ENCODE measurements around the gene PDE3A. TPM values are rescaled to one million over a fixed set of nuclear protein-coding genes. Genes with fewer than 3 reads are reported as not detected.

PDE3A gene
- total RNA-seq, 1 donor from 2014 or later, result 8.0 TPM

DNA sequence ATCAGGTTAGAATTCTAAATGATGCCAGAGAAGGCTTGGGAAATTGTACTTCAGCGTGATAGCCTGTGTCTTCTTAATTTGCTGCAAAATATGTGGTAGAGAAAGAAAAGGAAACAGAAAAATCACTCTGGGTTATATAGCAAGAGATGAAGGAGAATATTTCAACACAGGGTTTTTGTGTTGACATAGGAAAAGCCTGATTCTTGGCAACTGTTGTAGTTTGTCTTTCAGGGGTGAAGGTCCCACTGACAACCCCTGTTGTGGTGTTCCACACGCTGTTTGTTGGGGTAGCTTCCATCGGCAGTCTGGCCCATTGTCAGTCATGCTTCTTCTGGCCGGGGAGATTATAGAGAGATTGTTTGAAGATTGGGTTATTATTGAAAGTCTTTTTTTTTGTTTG lies 313.0 kb downstream of the PDE3A start:
- DNase-seq (ENCODE audit: low spot score), result no peak

DNA sequence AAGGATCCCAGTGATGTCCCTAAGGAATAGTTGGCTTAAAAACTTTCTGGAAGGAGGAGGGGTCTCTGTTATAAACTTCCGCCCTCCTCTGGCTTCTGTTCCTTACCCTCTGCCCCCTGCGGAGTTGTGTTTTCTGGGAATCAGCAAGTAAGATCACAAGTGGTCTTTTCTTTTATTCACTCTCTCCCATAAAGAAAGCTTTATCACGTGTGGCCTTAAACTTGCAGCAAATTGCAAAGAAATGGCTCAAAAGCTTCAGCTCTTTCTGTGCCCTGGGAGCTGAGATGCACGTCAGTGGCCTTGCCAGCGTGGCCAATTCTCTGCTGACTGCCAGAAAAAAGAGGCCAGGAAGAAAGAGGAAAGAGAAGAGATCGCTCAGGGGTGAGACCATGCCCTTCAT lies 326.9 kb downstream of the PDE3A start, which contains the start of gene SLCO1C1:
TSS of gene SLCO1C1 (plus strand) at position 101 of the 400 bp plus-strand sequence. CDS start 4,245 bp downstream, outside the sequence.
- no peak for DNase-seq (ENCODE audit: low spot score)

GRCh38 chr12:20696181-20696905 lies 328.0 kb downstream of the PDE3A start:
- DNase-seq (ENCODE audit: low spot score), result no peak

- DNase-seq (ENCODE audit: low spot score), result no peak
Measured at GRCh38 chr12:20701106-20701505, 332.8 kb downstream of the PDE3A start.

DNA sequence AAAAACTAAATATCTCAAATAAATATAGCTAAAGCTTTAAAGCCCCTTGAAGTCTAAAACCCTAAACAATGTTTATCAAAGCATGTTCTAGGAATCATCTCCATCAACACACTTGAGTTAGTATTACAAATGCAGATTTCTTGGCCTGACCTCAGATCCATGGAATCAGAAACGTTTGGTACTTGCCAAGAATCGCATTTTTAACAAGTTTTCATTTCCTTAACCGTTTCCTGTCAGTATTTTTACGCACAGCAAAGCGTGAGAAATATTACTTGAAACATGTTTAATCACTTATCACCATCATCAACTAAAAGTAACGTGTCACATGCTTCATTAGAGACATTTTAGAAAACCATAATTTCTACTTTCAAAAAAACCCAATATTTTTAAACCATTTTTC lies 336.5 kb downstream of the PDE3A start:
- DNase-seq (ENCODE audit: low spot score), result no peak

DNA sequence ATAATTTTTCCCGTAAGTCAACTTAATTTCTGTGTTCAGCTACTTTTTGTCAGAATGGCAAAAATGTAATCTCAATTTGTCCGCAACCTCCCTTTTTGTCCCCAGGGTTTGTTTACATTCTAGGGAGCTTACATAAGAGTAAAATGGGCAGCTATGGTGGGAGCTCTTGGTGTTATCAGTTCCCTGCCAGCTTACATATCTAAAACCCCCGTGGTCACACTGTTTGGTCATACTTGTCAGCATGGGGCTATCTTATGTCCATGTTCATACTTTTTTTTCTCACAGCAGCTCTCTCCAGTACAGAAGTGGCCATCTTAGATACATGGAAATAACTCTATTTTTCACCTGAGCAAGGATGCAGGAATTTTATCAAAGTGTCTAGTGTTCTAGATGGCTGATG lies 343.5 kb downstream of the PDE3A start:
- no peak for DNase-seq (ENCODE audit: low spot score)

GRCh38 chr12:20716037-20716436 lies 347.7 kb downstream of the PDE3A start:
- DNase-seq (ENCODE audit: low spot score), result no peak

- no peak for DNase-seq (ENCODE audit: low spot score)
Measured at GRCh38 chr12:20716985-20717384, 348.6 kb downstream of the PDE3A start.

DNA sequence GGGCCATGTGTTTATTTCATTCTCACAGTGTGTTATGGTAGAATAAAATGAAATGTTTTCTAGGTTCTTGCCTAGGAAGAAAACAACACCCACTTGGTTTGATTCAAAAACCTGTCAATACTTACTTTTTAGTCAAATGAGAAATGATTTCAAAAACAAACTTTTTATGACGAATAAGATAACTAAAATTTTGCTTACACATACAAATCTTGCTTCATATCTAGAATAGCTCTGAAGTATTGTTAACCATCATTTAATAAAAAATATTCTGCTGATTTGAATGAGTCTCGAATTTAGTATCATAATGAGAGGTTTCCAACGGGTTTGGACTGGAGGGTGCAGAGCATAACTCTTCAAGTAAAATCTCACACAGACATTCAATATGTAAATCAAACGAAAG lies 350.0 kb downstream of the PDE3A start:
- no peak for DNase-seq (ENCODE audit: low spot score)

GRCh38 chr12:20722142-20722541 lies 353.8 kb downstream of the PDE3A start:
- DNase-seq (ENCODE audit: low spot score), result no peak

DNA sequence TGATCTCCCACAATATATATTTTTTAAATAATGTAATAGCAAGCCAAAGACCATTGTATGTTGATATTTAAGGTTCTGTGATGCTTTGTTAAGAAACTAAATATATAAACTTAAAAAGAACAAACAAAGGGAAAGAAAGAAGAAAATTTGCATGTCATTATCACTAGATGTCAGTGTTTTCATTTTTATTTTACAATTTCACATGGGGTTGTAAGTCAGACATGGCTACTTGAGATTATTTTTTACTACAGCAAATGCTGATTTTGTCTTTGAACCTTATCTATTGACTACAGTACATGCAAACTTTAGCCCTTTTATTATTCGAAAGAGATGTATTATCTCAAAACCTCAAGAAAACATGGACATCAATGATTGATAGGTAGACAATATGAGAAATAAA lies 362.9 kb downstream of the PDE3A start:
- DNase-seq (ENCODE audit: low spot score), result no peak
